Smooth muscle cell (in vitro differentiated cells): ENCODE measurements around the gene TPD52L1. TPM values are rescaled to one million over a fixed set of nuclear protein-coding genes. Genes with fewer than 3 reads are reported as not detected.

Experiments used
- DNase-seq: peaks from one replicate; lab custom pipeline; 2025; ENCODE audit not compliant: unreplicated experiment; lab: John Stamatoyannopoulos, UW
- H2AFZ ChIP-seq: fragments of 200-600 bp; sonication (generic); 2 replicates; pipeline ENCODE4 v1.6.0; 2016; ENCODE audit warnings: antibody characterized with exemption, low read depth, mild to moderate bottlenecking
- H3F3A ChIP-seq: fragments of 200-600 bp; sonication (generic); 2 replicates; pipeline ENCODE4 v1.6.0; 2017; ENCODE audit warnings: antibody characterized with exemption, low read depth
- H3K27ac ChIP-seq: fragments of 200-600 bp; sonication (generic); 2 replicates; pipeline ENCODE4 v1.5.1; 2016; ENCODE audit warnings: low read depth, mild to moderate bottlenecking
- H3K27me3 ChIP-seq: fragments of 200-600 bp; sonication (generic); 2 replicates; pipeline ENCODE4 v1.6.1; 2016; ENCODE audit warnings: low read depth, mild to moderate bottlenecking
- H3K36me3 ChIP-seq: fragments of 200-600 bp; sonication (generic); 2 replicates; pipeline ENCODE4 v1.5.1; 2016; ENCODE audit warnings: low read depth
- H3K4me1 ChIP-seq: fragments of 200-600 bp; sonication (generic); 2 replicates; pipeline ENCODE4 v1.5.1; 2016; ENCODE audit warnings: low read depth
- H3K4me2 ChIP-seq: fragments of 200-600 bp; sonication (generic); 2 replicates; pipeline ENCODE4 v1.6.0; 2016; ENCODE audit warnings: mild to moderate bottlenecking
- H3K4me3 ChIP-seq: fragments of 200-600 bp; sonication (generic); 2 replicates; pipeline ENCODE4 v1.5.1; 2016; ENCODE audit warnings: mild to moderate bottlenecking
- H3K79me2 ChIP-seq: fragments of 200-600 bp; sonication (generic); 2 replicates; pipeline ENCODE4 v1.6.0; 2016; ENCODE audit warnings: low read depth, mild to moderate bottlenecking
- H3K9ac ChIP-seq: fragments of 200-600 bp; sonication (generic); 2 replicates; pipeline ENCODE4 v1.6.0; 2016; ENCODE audit warnings: low read depth
- H3K9me3 ChIP-seq: fragments of 200-600 bp; sonication (generic); replicated peaks from 2 replicates; pipeline ENCODE4 v1.5.1; 2016; ENCODE audit warnings: low read depth
- H4K20me1 ChIP-seq: fragments of 200-600 bp; sonication (generic); 2 replicates; pipeline ENCODE4 v1.6.0; 2016; ENCODE audit warnings: low read depth
- CTCF ChIP-seq: fragments of 200-600 bp; sonication (generic); IDR thresholded peaks from 2 replicates; pipeline ENCODE4 v1.5.1; 2017; ENCODE audit warnings: borderline replicate concordance, mild to moderate bottlenecking, antibody characterized with exemption; ENCODE audit not compliant: insufficient read depth, poor library complexity, severe bottlenecking
- WGBS: methylation state at CpG from one replicate; pipeline ENCODE4 v1.1.7; 2016; ENCODE audit warnings: low lambda C conversion rate; 5-methylcytosine and 5-hydroxymethylcytosine counted together
- polyA plus RNA-seq: library from polyadenylated mRNA; unstranded; fragments of >200 nt; fragmentation: Nextera tagmentation; extraction: Ambion mirVana; gene quantifications from 2 replicates; pipeline ENCODE4 v1.2.1, GENCODE V29; 2016
- total RNA-seq: library from RNA; depleted of rRNA; stranded (reverse); fragments of >200 nt; gene quantifications from 2 replicates; pipeline ENCODE4 v1.2.3, GENCODE V29; 2014

Gene TPD52L1
- total and polyA plus RNA-seq, 2 experiments from 2014 or later, result 15.3 to 65.8 TPM

- peaks cover 8% of the 10 kb centered on the region for H3F3A ChIP-seq
- H3K9me3 ChIP-seq, result no peaks in the 10 kb centered on the region
- no peaks in the 10 kb centered on the region for H4K20me1 ChIP-seq
- peak overlapping the region; percentile 78 for H3K9ac ChIP-seq
- DNase-seq, result no peak
- no peaks in the 10 kb centered on the region for H3K36me3 ChIP-seq
- H3K79me2 ChIP-seq, result peaks cover 26% of the 10 kb centered on the region
- peak overlapping the region; percentile 54 for H3K4me3 ChIP-seq
- H3K4me1 ChIP-seq, result peaks cover 13% of the 10 kb centered on the region
- no peak for TF ChIP-seq CTCF
- peak overlapping the region; percentile 94 for H2AFZ ChIP-seq
- WGBS, result 2% methylated on average over 11 of the region's 11 CpGs
- peak overlapping the region; percentile 72 for H3K27ac ChIP-seq
- peak overlapping the region; percentile 83 for H3K4me2 ChIP-seq
- H3K27me3 ChIP-seq, result no peaks in the 10 kb centered on the region
These were observed 147.4 kb downstream of the TPD52L1 start for GRCh38 chr6:125300992-125301434.

GRCh38 chr6:125301435-125302391 lies 148.1 kb downstream of the TPD52L1 start, which contains the start of gene HDDC2:
HDDC2 (minus strand) TSS chr6:125301967; CDS start chr6:125301932, 35 bp downstream.
- WGBS, result 7% methylated on average over 57 of the region's 67 CpGs

DNA sequence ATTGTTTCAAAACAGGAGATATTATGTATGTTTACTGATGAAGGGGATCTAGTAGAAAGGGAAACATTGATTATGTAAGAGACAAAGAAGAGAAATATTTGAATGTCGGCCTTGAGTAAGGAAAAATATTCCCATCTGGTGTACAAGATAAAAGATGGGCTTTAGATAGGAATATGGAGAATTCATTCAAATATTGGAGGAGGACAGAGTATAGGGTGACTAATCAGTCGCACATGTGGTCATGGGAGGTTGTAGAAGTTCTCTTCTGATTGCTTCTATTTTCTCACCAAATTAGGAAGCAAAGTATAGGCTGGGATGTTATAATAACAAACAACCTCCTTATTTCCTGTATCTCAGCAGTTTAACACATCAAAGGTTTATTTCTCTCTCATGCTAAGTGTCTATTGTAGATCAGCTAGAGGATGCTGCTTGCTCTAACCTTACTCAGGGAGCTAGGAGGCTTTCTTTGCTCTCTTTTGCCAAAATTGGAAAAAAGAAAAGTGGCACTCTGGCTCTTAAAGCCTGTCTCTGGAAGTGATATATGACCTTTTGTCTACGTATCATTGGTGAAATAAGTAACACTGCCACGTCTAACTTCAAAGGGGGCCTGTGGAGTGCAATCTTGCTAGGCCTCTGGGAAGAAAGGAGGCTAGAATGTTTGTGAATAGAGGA lies 149.4 kb downstream of the TPD52L1 start:
- Histone ChIP-seq H3K79me2 (peaks cover 26% of the 10 kb centered on the region), H3K27me3 (no peaks in the 10 kb centered on the region), H3K9ac (no peak overlapping the region), H3K4me1 (peaks cover 13% of the 10 kb centered on the region), H3K36me3 (no peaks in the 10 kb centered on the region), H2AFZ (peak overlapping the region; percentile 94), H4K20me1 (no peaks in the 10 kb centered on the region), H3K27ac (peak overlapping the region; percentile 72), H3K4me2 (peak overlapping the region; percentile 83), H3K4me3 (no peak overlapping the region), H3F3A (peaks cover 8% of the 10 kb centered on the region), H3K9me3 (no peaks in the 10 kb centered on the region)
- DNase-seq, result no peak
- TF ChIP-seq CTCF, result no peak
- 58% methylated on average over 4 of the region's 4 CpGs for WGBS

More at GRCh38 chr6:125301435-125302391, 148.1 kb downstream of the TPD52L1 start, which contains the start of gene HDDC2:
- H4K20me1 ChIP-seq, result no peaks in the 10 kb centered on the region
- H3K4me3 ChIP-seq, result peak within 1 kb of the TSS; percentile 54
- peaks cover 13% of the 10 kb centered on the region for H3K4me1 ChIP-seq
- peak; percentile 18 for DNase-seq
- no peaks in the 10 kb centered on the region for H3K27me3 ChIP-seq
- peak within 1 kb of the TSS; percentile 78 for H3K9ac ChIP-seq
- H3K27ac ChIP-seq, result peak within 1 kb of the TSS; percentile 72
- no peaks in the 10 kb centered on the region for H3K36me3 ChIP-seq
- H3K79me2 ChIP-seq, result peaks cover 26% of the 10 kb centered on the region
- no peak for TF ChIP-seq CTCF
- H3K4me2 ChIP-seq, result peak within 1 kb of the TSS; percentile 83
- H3F3A ChIP-seq, result peaks cover 8% of the 10 kb centered on the region
- H2AFZ ChIP-seq, result peak within 1 kb of the TSS; percentile 94
- no peaks in the 10 kb centered on the region for H3K9me3 ChIP-seq
